ENCODE results near the gene DAPK2. TPM values are rescaled to one million over a fixed set of nuclear protein-coding genes. Genes with fewer than 3 reads are reported as not detected.

Gene DAPK2
- polyA plus RNA-seq, 1 of the 3 experiments (the other 2 are of a cell fraction) = 1.4 TPM

GRCh38 chr15:63943829-63944680 lies 102.2 kb downstream of the DAPK2 start:
- H4K20me1 ChIP-seq (ENCODE audit: insufficient read depth) = no peaks in the 10 kb centered on the region
- no peak overlapping the region for H2AFZ ChIP-seq (ENCODE audit: low read depth)
- H3K4me2 ChIP-seq = no peak overlapping the region
- no peak overlapping the region for H3K9ac ChIP-seq
- CTCF ChIA-PET = interaction anchor here (0.8 to 3.5 kb wide), 12 partner anchors 11 to 192 kb away, joined by 3 to 29 read pairs (median 12); partner anchors contain the start of gene DAPK2
- no peaks in the 10 kb centered on the region for H3F3A ChIP-seq (replicated peaks; ENCODE audit: insufficient read depth)
- no peaks in the 10 kb centered on the region for H3K9me2 ChIP-seq
- H3K4me3 ChIP-seq (ENCODE audit: low read depth in 2 of 2, low read length in 1 of 2) = no peak overlapping the region
- H3K27ac ChIP-seq (ENCODE audit: low read depth in 2 of 2, low read length in 1 of 2) = no peak overlapping the region
- no peak for DNase-seq
- no peak for TF ChIP-seq SMC3 (IDR thresholded peaks at IDR 0.05; ENCODE audit: low read depth, low read length)
- no peak for TF ChIP-seq ZBTB33 (IDR thresholded peaks at IDR 0.05; ENCODE audit: borderline replicate concordance, low read depth)
- no peak for TF ChIP-seq JUND (IDR thresholded peaks at IDR 0.05)
- TF ChIP-seq MEF2A (IDR thresholded peaks at IDR 0.05; ENCODE audit: borderline replicate concordance, low read depth) = no peak
- no peak for TF ChIP-seq USF1 (IDR thresholded peaks at IDR 0.05; ENCODE audit: borderline replicate concordance, low read depth)
- TF ChIP-seq FOSL2 (IDR thresholded peaks at IDR 0.05; ENCODE audit: borderline replicate concordance, low read depth) = no peak
- no peak for TF ChIP-seq EP300 (IDR thresholded peaks at IDR 0.05; ENCODE audit: borderline replicate concordance in 1 of 2, low read depth in 1 of 2, low read length in 1 of 2)
- TF ChIP-seq NFIC (IDR thresholded peaks at IDR 0.05; ENCODE audit: borderline replicate concordance) = no peak
- no peak for TF ChIP-seq PBX3 (IDR thresholded peaks at IDR 0.05)
- no peak for TF ChIP-seq REST (IDR thresholded peaks at IDR 0.05; ENCODE audit: low read depth, low read length)
- TF ChIP-seq CHD2 (IDR thresholded peaks at IDR 0.05; ENCODE audit: low read length, partially characterized antibody) = no peak
- no peak for TF ChIP-seq CTCF (IDR thresholded peaks at IDR 0.05)
- TF ChIP-seq SIN3A (IDR thresholded peaks at IDR 0.05; ENCODE audit: borderline replicate concordance, low read depth, low read length) = no peak
- no peak for TF ChIP-seq RFX5 (IDR thresholded peaks at IDR 0.05; ENCODE audit: low read length)
- no peak for TF ChIP-seq TEAD4 (IDR thresholded peaks at IDR 0.05; ENCODE audit: borderline replicate concordance, insufficient read depth)
- TF ChIP-seq ELF1 (IDR thresholded peaks at IDR 0.05) = no peak
- no peak for TF ChIP-seq IRF3 (IDR thresholded peaks at IDR 0.05; ENCODE audit: low read depth, low read length)
- no peak for TF ChIP-seq RAD21 (IDR thresholded peaks at IDR 0.05; ENCODE audit: low read length)
- no peak for TF ChIP-seq EZH2phosphoT487 (IDR thresholded peaks at IDR 0.05; ENCODE audit: borderline replicate concordance, low read depth)
- TF ChIP-seq TCF12 (IDR thresholded peaks at IDR 0.05) = no peak
- no peaks in the 10 kb centered on the region for H3K9me3 ChIP-seq
- no peaks in the 10 kb centered on the region for H3K79me2 ChIP-seq (ENCODE audit: insufficient read depth)
- H3K4me1 ChIP-seq (ENCODE audit: control insufficient read depth in 1 of 2, insufficient read depth in 2 of 2, low read depth in 1 of 2, low read length in 1 of 2) = peaks cover 8 to 12% of the 10 kb centered on the region in 2 experiments; a peak in 2 of 4 replicates
- 65% methylated on average over 9 of the region's 9 CpGs for WGBS (ENCODE audit: low lambda C conversion rate)
- POLR2A ChIA-PET = no interaction called here
- H3K36me3 ChIP-seq (replicated peaks in 1 of 2; ENCODE audit: control insufficient read depth in 1 of 2, insufficient read depth in 2 of 2, low read length in 1 of 2) = no peaks in the 10 kb centered on the region
- H3K27me3 ChIP-seq (ENCODE audit: insufficient read depth) = no peaks in the 10 kb centered on the region

Data from SK-N-SH (cell line).